Peyer's patch (tissue), 4 donors: ENCODE measurements around the gene MAN1A2. TPM values are rescaled to one million over a fixed set of nuclear protein-coding genes. Genes with fewer than 3 reads are reported as not detected.

Experiments used
- DNase-seq, 3 donors: peaks; one replicate each; pipeline ENCODE4 v3.0.0-alpha.2; 2017 to 2019
- H3K27ac ChIP-seq, 4 donors: fragments of 200-600 bp; sonication (generic); one replicate each; pipeline ENCODE4 v1.5.1; 2016 to 2019
- H3K27me3 ChIP-seq, 2 donors: fragments of 200-600 bp; sonication (generic); one replicate each; pipeline ENCODE4 v1.5.1; 2019
- H3K36me3 ChIP-seq, 3 donors: fragments of 200-600 bp; sonication (generic); one replicate each; pipeline ENCODE4 v1.5.1; 2016 to 2019
- H3K4me1 ChIP-seq, 4 donors: fragments of 200-600 bp; sonication (generic); one replicate each; pipeline ENCODE4 v1.5.1; 2016 to 2019
- H3K4me3 ChIP-seq, 4 donors: fragments of 200-600 bp; sonication (generic); 1 replicate in 3 of 4; 2 replicates in 1 of 4; pipeline ENCODE4 v1.5.1; 2016 to 2019; ENCODE audit warnings: mild to moderate bottlenecking in 1 of 4
- H3K9me3 ChIP-seq, 4 donors: fragments of 200-600 bp; sonication (generic); one replicate each; pipeline ENCODE4 v1.5.1; 2016 to 2019; ENCODE audit warnings: mild to moderate bottlenecking in 1 of 4
- POLR2A ChIP-seq, 2 donors: fragments of 450-650 bp; IDR thresholded peaks; one replicate each; pipeline ENCODE4 v1.5.1; 2017; ENCODE audit warnings: antibody characterized with exemption in 2 of 2, mild to moderate bottlenecking in 2 of 2, moderate library complexity in 2 of 2
- total RNA-seq, 4 donors: library from RNA; depleted of rRNA; stranded (reverse); fragments of >200 nt; gene quantifications; one replicate each; pipeline ENCODE4 v1.1.0, GENCODE V29; 2016
- TF ChIP-seq, protein P1 (sequence below), 6 experiments: fragments of 450-650 bp in 4 of 6; fragments of 200-600 bp in 2 of 6; sonication (generic) in 1 of 6; IDR thresholded peaks; one replicate each; pipeline ENCODE4 v1.5.1; 2017 to 2019; ENCODE audit warnings: antibody characterized with exemption in 6 of 6, mild to moderate bottlenecking in 3 of 6, moderate library complexity in 1 of 6

Gene MAN1A2
- total RNA-seq, 4 donors from 2014 or later: 43.2 to 53.8 (median 49.4) TPM

GRCh38 chr1:117389284-117389683 lies 22.0 kb downstream of the MAN1A2 start:
- Histone ChIP-seq H3K27ac (no peak overlapping the region), H3K36me3 (no peaks in the 10 kb centered on the region), H3K27me3 (no peaks in the 10 kb centered on the region), H3K4me1 (peaks cover 0 to 4% (median 0%) of the 10 kb centered on the region in 4 donors), H3K9me3 (no peaks in the 10 kb centered on the region), H3K4me3 (no peak overlapping the region)
- no peak for DNase-seq
- TF ChIP-seq POLR2A (IDR thresholded peaks at IDR 0.05): no peak
- TF ChIP-seq, protein P1, sequence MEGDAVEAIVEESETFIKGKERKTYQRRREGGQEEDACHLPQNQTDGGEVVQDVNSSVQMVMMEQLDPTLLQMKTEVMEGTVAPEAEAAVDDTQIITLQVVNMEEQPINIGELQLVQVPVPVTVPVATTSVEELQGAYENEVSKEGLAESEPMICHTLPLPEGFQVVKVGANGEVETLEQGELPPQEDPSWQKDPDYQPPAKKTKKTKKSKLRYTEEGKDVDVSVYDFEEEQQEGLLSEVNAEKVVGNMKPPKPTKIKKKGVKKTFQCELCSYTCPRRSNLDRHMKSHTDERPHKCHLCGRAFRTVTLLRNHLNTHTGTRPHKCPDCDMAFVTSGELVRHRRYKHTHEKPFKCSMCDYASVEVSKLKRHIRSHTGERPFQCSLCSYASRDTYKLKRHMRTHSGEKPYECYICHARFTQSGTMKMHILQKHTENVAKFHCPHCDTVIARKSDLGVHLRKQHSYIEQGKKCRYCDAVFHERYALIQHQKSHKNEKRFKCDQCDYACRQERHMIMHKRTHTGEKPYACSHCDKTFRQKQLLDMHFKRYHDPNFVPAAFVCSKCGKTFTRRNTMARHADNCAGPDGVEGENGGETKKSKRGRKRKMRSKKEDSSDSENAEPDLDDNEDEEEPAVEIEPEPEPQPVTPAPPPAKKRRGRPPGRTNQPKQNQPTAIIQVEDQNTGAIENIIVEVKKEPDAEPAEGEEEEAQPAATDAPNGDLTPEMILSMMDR (IDR thresholded peaks at IDR 0.05): no peak

GRCh38 chr1:117389779-117390178 lies 22.5 kb downstream of the MAN1A2 start:
- H3K27ac ChIP-seq: no peak overlapping the region
- TF ChIP-seq POLR2A (IDR thresholded peaks at IDR 0.05): no peak
- TF ChIP-seq, protein P1 (IDR thresholded peaks at IDR 0.05): no peak

DNA sequence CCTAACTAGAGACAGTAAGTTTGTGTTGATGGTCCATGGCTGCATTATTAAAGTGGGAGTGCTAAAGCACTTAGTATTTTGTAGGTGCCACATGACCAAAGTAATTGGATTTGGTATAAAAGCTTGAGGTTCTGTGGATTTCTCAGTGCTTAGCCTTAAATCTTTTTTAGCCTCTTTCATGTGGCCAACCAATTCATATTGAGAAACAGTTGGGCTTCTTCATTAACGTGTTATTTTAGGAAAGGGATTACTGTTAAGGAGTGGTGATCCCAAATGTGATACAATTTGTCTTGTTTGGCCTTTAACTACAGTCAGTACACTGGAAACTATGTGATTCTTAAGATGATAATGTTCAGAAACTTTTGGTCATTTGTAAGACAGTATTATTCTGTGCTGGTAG lies 25.5 kb downstream of the MAN1A2 start:
- Histone ChIP-seq H3K4me3 (no peak overlapping the region), H3K4me1 (peaks cover 0 to 4% (median 0%) of the 10 kb centered on the region in 4 donors), H3K36me3 (no peaks in the 10 kb centered on the region), H3K27me3 (no peaks in the 10 kb centered on the region), H3K9me3 (no peaks in the 10 kb centered on the region), H3K27ac (no peak overlapping the region)
- TF ChIP-seq, protein P1 (IDR thresholded peaks at IDR 0.05): no peak
- no peak for TF ChIP-seq POLR2A (IDR thresholded peaks at IDR 0.05)
- DNase-seq: no peak

More at GRCh38 chr1:117389779-117390178, 22.5 kb downstream of the MAN1A2 start:
- DNase-seq: no peak
- Histone ChIP-seq H3K27me3 (no peaks in the 10 kb centered on the region), H3K9me3 (no peaks in the 10 kb centered on the region), H3K4me3 (no peak overlapping the region), H3K36me3 (no peaks in the 10 kb centered on the region), H3K4me1 (peaks cover 0 to 4% (median 0%) of the 10 kb centered on the region in 4 donors)

GRCh38 chr1:117396074-117396473 lies 28.8 kb downstream of the MAN1A2 start:
- Histone ChIP-seq H3K4me1 (no peaks in the 10 kb centered on the region), H3K4me3 (no peak overlapping the region), H3K27ac (no peak overlapping the region), H3K27me3 (no peaks in the 10 kb centered on the region), H3K9me3 (no peaks in the 10 kb centered on the region), H3K36me3 (no peaks in the 10 kb centered on the region)
- TF ChIP-seq, protein P1 (IDR thresholded peaks at IDR 0.05): no peak
- no peak for TF ChIP-seq POLR2A (IDR thresholded peaks at IDR 0.05)
- no peak for DNase-seq

DNA sequence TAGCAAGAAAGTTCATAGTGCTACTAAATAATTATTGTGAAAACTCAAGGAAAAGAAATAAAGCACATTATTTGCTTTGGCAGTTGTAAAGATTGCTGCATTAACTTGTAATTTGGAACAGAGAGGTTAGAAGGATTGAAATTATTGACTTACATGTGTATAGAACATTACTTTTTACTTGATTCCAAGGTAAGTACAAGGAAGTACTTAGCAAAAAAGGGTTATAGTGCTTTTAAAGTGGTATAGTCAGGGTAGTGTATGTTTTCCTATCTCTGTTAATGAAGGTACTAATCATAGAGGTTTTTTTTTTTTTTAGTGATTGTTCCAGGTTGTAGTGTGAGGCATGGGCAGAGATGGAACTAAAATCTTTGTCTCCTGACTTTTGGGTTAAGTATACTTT lies 29.4 kb downstream of the MAN1A2 start:
- Histone ChIP-seq H3K4me3 (no peak overlapping the region), H3K9me3 (no peaks in the 10 kb centered on the region), H3K4me1 (no peaks in the 10 kb centered on the region), H3K27me3 (no peaks in the 10 kb centered on the region), H3K36me3 (no peaks in the 10 kb centered on the region), H3K27ac (no peak overlapping the region)
- DNase-seq: no peak
- TF ChIP-seq POLR2A (IDR thresholded peaks at IDR 0.05): no peak
- TF ChIP-seq, protein P1 (IDR thresholded peaks at IDR 0.05): no peak

DNA sequence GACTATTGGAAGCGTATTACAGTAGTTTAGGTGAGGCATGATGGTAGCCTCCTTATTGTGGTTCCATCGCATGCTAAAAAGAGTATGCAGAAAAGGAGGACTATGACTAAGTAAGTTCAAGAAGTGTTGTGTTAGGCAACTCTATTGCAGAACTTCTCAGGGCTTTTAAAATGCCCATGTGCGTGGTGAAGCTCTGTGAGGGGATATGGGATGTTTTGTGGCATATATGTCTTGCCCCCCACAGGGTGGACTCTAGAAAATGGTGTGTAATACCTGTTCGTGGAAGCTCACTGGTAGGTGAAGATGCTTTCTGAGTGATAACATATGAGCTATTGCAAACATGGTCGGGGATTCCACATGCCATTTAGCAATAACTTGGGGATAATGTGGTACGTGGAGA lies 31.7 kb downstream of the MAN1A2 start:
- no peaks in the 10 kb centered on the region for H3K4me1 ChIP-seq
- no peak overlapping the region for H3K4me3 ChIP-seq
- no peak overlapping the region for H3K27ac ChIP-seq
- H3K9me3 ChIP-seq: no peaks in the 10 kb centered on the region
- H3K36me3 ChIP-seq: no peaks in the 10 kb centered on the region
- TF ChIP-seq, protein P1 (IDR thresholded peaks at IDR 0.05): no peak
- no peak for TF ChIP-seq POLR2A (IDR thresholded peaks at IDR 0.05)
- DNase-seq: no peak
- no peaks in the 10 kb centered on the region for H3K27me3 ChIP-seq
